Measurements from ENCODE around the gene STK11IP.

DNA sequence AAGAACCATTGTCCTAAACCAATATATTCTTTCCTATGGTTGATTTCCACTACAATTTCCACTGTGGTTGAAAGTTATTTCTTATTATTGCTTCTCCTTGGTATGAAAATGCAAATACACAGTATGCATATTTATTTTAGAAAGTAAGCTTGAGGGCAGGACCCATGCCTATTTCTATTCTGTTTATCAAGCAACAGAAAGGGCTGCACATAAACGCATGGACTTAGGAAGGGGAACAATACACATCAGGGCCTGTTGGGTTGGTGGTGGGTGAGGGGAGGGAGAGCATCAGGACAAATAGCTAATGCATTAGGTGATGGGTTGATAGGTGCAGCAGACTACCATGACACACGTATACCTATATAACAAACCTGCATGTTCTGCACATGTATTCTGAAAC, 50.5 kb downstream of the STK11IP start:
- TF ChIP-seq STAT5B (CRISPR knock-in tag; IDR thresholded peaks at IDR 0.05) (no peak), NFE2 (IDR thresholded peaks at IDR 0.05; ENCODE audit: low read depth) (no peak)

All from K562 (cell line).